Dedifferentiated amniotic fluid mesenchymal stem cell (primary cell): ENCODE results near the gene GADD45B.

ENCODE experiments used
- DNase-seq: peaks from one replicate; pipeline ENCODE4 v3.0.0-alpha.2; 2016; ENCODE audit errors: extremely low spot score

GADD45B gene, protein sequence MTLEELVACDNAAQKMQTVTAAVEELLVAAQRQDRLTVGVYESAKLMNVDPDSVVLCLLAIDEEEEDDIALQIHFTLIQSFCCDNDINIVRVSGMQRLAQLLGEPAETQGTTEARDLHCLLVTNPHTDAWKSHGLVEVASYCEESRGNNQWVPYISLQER

DNA sequence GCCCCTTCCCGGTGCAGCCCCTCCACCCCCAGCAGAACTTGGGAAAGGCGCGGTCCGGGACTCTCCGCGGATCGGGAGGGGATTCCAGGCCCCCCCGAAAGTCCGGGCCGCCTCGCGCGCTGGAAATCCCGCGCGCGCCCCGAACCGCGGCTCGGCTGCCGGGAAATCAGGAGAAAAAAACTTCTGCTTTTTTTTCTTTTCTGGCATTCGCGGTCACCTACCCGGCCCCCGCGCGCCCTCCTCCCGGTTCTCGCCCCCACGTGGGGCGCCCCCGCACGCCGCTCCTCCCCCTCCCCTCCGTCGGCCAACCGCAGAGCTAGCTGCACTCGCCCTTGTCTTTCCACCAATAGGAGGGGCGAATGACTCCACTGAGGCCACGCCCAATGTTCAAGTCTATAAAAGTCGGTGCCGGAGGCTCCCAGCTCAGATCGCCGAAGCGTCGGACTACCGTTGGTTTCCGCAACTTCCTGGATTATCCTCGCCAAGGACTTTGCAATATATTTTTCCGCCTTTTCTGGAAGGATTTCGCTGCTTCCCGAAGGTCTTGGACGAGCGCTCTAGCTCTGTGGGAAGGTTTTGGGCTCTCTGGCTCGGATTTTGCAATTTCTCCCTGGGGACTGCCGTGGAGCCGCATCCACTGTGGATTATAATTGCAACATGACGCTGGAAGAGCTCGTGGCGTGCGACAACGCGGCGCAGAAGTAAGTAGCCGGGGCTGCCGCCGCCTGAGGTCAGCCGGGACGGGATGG, at the start of gene GADD45B:
GADD45B (plus strand) TSS at position 426 of the 749 bp plus-strand sequence; CDS start at position 658, 232 bp downstream.
- peak; percentile 97 for DNase-seq

DNA sequence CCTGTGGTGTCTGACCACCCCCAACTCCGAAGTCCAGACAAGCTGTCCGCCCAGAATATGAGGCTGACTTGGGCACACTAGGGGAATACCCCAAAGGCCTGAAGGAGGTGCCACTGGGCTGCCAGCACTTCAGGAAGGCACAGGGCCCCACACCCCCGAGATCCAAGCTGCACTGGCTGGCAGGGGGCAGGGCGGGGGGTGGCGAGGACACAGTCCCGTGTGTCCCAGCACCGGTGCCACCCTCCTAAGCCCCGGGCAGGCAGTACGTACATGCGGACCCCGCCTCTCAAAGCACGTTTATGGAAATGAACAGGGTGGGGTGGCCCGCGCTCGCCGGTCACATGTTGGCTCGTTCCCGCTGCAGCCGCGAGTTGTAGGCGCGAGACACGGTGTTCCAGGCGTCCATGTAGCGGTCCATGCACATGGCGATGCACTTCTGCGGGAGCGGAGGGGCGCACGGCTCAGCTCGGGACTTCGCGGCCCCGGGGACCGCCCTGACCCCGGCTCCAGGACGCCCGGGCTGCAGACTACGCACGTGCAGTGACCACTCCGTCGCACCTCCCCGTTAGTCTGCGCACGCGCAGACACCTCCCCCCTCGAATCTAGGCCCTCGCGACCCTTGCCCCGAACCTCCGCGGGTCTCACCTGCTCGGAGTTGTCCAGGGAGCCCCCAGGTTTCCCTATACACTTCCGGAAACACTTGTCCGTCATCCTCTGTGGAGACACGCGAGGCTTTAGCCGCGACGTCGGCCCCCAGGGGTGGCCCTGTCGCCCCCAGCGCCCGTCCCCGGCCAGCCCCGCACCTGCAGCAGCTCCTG, 49.1 kb upstream of the GADD45B start:
- no peak for DNase-seq

DNA sequence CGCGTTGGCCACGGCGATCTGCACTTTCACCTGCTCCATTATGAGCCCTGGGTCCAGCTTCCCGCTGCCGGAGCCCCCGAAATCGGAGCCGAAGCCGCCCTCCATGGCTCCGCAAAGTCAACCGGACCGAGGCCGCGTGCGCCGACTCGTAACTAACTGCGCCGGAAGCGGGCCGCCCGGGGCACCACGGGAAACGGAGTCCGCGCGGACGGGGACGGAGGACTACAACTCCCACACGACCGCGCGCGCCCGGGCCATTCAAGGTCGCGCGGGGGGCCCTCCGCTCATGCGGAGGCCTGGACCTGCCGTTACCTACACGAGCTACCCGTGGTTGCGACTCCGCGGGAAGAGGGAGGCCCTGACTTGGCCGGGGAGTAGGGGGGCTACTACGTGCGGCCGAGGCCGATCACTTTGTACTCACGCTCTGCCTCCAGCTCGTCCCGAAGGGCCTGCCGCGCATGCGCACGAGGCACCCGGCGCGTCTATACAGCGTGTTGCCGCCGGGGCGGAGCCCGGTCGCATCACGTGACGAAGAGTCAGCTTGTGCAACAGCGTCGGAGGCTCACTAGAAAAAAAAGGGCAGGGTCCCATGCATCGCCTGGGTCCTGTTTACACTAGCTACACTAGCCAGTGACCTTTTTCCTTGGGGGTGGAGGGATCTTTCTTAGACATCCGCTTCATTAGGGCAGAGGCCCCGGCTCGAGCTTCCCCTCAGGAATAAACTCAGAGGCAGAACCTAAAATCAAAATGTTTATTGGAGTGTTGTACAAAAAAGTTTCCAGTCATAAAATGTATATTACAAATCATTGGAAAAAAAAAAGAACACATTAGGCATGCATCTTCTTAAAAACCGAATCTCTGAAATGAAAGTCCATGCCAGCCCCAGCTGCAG, 48.3 kb upstream of the GADD45B start, which contains the start of gene TIMM13:
TIMM13 (minus strand) TSS at position 158 of the 892 bp plus-strand sequence; CDS start at position 105, 53 bp downstream.
- peak; percentile 93 for DNase-seq

DNA sequence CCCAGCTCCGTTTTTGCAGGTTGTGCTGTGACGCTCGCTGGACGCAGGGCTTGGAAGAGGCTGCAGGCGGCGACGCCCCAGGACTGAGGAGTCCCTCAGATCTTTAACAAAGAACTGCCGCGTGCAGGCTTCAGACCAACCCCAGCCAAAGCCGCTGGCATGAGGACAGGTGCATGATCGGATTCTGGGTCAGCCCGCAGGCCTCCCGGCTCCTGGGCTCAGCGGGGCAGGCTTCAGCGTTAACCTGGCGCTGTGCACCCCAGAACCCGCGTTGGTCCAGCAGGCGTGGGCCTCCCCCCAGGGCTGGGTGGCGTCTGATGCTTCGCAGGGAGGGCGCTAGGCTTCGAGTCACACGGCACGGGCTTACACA, 47.6 kb upstream of the GADD45B start:
- no peak for DNase-seq

DNA sequence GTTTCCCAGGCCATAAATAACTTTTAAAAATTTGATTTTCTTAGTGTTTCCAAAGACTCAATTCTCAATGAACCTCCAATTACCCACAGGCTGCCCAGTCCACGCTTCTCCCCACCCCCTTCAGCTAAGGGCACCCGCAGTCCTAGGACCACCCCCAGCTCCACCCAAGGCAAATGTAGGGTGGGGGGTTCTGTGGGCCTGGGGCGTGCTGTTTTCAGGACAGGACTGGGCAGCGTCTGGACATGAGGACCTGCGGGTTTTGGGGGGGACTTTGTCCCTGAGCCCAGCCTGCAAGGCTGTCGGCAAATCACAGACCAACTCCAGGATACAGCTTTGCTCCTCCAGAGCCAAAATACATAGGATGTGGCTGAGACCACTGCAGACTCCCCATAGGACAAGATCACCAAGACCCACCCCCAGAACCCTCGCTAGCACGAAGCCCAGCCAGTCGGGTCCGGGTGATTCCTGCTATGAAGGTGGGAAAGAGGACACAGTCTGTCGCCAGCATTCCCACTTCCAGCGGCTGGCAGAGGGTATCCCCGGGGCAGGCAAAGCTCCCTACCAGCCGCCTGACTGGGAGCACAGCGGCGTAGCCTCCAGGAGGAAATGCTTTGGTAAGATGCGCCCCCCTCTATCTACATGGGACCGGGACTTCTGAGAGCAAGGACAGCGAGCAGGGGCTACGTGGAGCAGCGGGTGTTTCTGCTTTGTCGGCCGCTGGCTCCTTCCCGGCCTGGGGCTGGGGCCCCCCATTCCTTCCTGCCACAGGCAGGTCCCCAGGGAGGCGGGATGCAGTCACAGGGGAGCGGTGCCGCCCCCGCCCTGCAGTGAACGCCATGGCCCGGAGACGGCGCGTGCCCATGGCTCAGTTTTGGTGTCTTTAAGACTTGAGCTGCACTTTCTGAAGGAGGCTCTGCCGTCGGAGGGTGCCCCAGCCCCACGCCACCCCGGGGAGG, 46.9 kb upstream of the GADD45B start:
- DNase-seq = no peak

DNA sequence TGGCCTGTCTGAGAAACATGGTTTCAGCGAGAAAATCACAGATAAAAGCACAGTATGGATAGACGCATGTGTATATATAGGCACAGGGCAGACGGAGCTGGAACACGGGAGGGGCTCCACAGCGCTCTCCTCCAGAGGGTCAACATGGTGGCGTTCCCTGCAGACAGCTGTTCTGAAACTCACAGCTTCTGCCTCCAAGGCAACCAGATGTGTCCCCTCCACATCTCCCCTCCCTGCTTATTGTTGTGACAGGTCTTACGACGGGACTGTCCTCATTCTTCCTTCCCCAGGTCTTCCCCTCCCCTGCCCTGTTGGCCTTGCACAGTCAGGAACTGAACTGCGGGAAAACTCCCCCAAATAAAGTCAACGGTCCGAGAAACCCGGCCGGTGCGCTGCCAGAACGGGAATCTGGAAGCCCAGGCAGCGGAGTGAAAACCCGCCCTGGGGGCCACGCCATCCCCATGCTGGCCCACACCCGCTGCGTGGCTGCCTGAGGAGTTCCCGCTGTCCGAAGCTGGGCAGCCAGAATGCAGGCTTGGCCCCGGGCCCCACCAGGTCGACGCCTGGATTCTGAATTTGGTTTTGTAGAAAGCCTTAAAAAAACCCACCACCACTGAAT, 45.9 kb upstream of the GADD45B start:
- no peak for DNase-seq

DNA sequence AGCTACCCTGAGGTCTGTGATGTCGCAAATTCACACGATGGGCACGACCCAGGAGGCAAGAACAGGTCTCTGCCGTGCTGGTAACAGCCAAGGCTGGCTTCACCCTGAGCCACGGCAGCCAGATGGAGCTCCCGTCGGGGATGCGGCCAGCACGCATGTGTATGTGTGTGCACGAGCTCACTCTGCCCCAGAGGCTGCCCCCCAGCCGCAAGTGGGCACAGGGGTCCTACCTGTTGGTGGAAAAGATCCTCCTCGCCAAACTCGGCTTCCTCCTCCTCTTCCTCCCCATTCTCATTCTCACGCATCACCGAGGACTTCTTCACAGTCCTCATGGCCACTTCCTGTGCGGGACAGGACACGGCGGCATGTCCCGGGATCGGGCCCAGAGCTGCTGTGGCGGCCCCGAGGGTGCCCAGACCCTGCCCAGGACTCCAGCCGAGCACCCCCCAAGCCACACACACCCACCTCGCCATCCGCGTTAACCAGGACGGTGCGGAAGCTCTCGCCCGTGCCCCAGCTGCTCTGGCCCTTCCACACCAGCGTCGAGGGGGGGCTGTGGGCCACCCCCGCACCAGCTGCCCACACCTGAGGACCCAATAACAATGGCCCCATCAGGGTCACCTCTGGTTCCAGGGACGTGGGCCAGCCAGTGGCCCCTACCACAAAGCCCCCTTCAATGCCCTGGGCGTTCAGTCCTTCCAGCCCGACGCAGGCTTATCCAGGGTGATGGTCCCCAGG, 44.4 kb upstream of the GADD45B start:
- DNase-seq = no peak

DNA sequence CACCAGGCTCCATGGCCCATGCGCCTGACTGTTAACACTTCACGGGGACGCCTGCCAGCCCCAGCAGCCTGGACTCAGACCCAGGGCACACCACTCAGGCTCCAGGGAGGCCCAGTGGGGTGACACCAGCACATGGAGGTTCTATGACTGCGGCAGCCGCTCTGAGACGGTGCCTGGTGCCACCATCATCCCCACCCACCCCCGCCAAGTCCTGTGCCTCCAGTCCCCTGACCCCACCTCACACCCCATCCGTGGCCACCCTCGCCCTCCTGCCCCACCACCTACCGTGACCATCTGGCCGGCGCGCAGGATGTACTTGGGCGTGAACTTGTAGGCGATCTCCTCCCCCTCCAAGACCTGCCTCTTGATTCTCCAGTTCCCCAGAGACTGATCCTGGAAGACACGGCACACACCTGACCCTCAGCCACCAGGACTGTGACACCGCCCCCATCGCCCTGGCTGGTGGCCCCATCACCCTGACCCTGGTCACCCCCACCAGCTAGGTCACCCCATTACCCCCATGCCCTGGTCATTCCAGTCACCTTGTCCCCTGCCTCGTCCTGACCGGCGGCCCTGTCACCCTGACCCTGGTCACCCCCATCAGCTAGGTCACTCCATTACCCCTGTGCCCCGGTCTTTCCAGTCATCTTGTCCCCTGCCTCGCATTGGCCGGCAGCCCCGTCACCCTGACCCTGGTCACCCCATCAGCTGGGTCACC, 43.6 kb upstream of the GADD45B start:
- DNase-seq = no peak

DNA sequence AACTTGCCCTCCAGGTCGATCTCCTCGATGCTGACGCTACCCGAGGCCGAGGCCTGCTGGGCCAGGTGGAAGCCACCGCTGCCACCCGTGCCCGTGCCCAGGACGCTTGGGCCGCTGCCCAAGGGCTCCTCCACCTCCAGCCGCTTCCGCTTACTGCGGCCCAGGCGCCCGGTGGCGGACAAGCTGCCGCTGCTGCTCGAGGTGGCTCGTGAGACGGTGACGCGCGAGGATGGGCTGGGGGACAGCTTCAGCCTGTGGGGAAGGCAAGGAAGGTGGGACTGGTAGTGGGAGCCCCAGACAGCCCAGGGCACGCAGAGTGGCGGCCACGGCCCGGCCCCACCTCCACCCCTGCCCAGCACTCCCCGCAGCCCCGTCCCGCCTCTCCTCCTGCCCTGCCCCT, 42.1 kb upstream of the GADD45B start:
- no peak for DNase-seq

DNA sequence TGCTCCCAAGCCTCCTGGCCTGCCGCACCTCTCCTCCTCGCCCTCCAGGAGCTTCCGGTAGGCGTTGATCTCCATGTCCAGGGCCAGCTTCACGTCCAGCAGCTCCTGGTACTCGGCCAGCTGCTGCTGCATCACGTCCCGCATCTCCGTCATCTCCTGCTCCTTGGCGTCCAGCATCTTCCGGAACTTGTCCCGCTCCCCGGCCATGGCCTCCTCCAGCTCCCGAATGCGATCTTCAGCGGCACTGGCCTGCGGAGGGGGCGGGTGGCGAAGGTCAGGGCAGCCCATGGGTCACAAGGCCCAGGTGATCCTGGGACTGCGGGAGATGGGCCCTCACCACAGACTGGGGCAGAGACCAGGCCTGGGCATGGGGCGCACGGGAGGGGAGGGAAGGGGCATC, 41.7 kb upstream of the GADD45B start:
- no peak for DNase-seq

DNA sequence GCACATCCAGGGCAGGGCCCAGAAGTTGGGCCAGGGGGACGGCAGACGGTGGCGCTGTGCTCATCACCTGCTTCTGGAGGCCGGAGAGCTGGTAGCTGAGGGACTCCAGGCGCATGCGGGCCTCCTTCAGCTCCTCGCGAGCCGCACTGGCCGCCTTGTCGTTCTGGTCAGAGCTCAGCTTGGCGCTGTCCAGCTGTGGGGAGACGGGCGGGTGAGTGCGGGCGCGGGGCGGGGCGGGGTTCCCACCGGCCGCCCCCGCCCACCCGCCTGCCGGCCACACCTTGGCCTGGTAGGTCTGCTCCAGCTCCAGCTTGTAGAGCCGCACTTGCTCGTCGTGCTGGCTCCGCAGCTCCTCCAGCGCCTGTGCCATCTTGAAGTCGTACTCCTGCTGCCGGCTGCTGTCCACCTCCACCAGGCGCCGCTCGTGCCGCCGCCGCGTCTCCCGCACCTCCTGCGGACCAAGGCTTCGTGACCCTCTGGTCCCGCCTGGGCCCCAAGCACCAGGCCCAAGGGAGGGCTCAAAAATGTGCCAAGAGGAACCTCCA, 41.1 kb upstream of the GADD45B start:
- no peak for DNase-seq

DNA sequence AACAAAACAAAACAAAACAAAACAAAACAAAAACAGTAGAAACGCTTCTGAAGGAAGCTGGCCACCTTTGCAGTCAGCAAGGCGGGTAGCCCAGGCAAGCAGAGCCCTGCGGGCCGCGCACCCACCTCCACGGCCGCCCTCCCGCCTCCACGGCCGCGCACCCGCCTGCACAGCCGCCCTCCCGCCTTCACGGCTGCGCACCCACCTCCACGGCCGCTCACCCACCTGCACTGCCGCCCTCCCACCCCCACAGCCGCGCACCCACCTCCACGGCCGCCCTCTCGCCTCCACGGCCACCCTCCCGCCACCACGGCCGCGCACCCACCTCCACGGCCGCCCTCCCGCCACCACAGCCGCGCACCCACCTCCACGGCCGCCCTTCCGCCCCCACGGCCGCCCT, 39.5 kb upstream of the GADD45B start:
- DNase-seq = no peak

DNA sequence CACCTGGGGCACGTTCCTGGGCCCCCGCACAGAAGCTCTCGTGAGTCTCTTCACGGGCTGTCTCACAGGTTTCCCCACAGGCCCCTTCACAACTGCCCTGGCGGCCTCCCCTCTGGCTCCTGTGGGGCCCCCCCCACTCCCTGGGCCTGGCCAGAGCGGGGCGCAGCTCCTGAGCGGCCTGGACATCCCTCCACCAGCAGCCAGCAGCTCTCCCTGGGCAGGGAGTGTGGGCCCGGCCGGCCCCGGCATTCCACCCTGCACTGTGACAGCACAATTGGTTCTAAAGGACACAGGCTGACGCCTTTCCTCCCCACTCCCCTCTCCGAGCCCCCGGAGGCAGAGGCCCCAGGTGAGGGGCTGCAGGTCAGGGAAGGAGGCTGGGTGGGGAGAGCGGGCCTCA, 39.0 kb upstream of the GADD45B start:
- DNase-seq = no peak

DNA sequence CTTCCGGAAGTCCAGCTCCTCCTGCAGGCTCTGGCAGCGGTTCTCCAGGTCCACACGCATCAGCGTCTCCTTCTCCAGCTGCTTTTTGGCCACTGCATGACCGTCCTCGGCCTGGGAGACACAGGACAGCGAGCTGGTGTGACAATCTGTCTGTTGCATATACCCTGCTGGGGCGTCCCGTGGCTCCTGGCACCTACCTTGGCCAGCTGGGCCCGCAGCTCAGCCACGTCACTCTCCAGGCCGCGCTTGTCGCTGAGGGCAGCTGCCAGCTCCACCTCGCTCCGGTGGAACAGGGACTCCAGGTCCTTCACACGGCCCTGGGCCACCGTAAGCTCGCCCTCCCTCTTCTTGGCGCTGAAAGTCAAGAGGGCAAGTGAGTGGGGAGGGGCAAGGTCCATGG, 37.7 kb upstream of the GADD45B start:
- DNase-seq = no peak

DNA sequence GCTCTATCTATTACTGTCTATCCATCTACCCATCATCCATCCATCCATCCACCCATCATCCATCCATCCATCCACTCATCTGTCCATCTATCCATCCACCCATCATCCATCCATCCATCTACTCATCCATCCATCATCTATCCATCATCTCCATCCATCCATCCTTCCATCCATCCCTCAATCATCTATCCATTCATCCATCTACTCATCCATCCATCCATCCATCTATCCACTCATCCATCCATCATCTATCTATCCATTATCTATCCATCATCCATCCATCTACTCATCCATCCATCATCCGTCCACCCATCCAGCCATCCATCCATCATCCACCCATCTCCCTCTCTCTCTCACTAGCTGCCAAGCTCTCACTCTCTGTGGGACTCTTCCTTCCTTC, 35.4 kb upstream of the GADD45B start:
- no peak for DNase-seq

DNA sequence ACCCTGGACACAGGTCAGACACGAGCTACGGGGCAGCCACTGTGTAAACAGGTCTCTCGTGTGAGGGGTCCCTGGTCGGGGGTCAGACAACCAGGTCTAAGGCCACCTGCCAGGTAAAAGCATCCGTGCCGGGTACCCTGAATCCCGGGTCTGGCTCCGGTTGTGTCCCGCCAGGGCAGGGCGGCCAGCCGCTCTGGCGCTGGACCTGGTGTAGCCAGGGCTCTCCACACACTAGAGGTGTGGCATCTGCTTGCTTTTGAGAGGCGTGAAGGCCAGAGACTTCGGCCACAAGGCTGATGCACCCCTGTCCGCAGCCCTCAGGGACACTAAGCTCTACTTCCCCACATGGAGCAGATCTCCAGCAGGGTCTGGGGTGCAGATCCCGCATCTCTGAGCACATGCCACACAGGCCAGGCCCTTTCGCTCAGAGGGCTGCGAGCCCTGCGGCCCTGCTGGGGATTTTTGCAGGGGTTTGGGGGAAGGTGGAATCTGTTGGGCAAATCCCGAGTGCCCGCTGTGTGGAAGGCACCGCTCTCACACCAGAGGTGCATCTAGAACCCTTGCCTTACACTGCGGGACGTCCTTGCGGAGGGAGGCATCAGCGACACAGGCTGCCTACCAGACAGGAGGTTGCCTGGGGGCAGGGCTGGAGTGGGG, 34.7 kb upstream of the GADD45B start:
- DNase-seq = no peak

DNA sequence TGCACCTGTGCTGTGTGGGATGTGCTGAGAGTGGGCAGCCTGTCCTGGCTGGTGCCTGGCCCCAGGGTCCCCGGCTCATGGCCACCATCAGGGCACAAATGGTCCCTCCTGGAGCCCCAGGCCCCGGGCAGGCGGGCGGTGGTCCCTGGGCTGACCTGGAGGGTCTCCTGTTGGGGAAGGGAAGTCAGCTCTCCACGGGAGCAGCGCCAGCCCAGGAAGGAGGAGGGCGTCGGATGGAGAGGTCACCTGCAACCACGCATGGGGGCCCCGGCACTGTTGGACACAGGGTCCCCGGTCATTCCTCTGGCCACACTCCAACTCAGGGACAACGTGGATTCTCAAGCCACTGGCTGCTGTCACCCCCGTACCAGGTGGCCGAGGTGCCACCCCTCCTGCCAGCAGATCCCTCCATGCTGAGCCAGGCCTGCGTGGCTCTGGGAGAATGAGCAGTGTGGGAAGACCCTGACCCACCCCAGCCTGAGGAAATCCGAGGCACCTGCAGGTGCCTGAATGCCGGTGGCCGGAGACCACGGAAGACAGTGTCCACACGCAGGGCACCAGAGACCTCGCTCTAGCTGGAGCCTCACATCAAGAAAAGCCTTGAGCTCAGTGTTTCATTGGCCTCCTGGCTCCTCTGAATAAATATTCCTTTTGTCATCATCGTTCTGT, 32.7 kb upstream of the GADD45B start:
- no peak for DNase-seq
